GM19468 (cell line): ENCODE data around the gene OVOL2.
"Not testable (repeated sequence)": the region's sequence is repeated elsewhere in the genome, so short reads cannot be mapped to it uniquely, and the experiment has no call there.

Experiments used
- ATAC-seq: cut with Tn5 transposase; IDR thresholded peaks from one replicate; pipeline ENCODE4 v1.9.1; 2021; ENCODE audit warnings: mild to moderate bottlenecking, moderate library complexity, moderate number of reproducible peaks; ENCODE audit not compliant: unreplicated experiment; ENCODE audit errors: extremely low read depth

Gene OVOL2

GRCh38 chr20:18058661-18059467 lies 1.1 kb upstream of the OVOL2 start:
- ATAC-seq = no peak

- no peak for ATAC-seq
Measured at GRCh38 chr20:18057994-18058349, 256 bp upstream of the OVOL2 start.

GRCh38 chr20:18056174-18057100 lies 1.3 kb downstream of the OVOL2 start:
- no peak for ATAC-seq

GRCh38 chr20:18055261-18055660 lies 2.5 kb downstream of the OVOL2 start:
- no peak for ATAC-seq

GRCh38 chr20:18052856-18053255 lies 4.9 kb downstream of the OVOL2 start:
- no peak for ATAC-seq

- ATAC-seq = no peak
Measured at GRCh38 chr20:18050628-18051027, 7.1 kb downstream of the OVOL2 start.

GRCh38 chr20:18048176-18048575 lies 9.5 kb downstream of the OVOL2 start:
- no peak for ATAC-seq

GRCh38 chr20:18046535-18046934 lies 11.2 kb downstream of the OVOL2 start:
- ATAC-seq = no peak

GRCh38 chr20:18042229-18042628 lies 15.5 kb downstream of the OVOL2 start:
- ATAC-seq = no peak

GRCh38 chr20:18041462-18041861 lies 16.3 kb downstream of the OVOL2 start:
- no peak for ATAC-seq

GRCh38 chr20:18039063-18039462 lies 18.7 kb downstream of the OVOL2 start:
- no peak for ATAC-seq

GRCh38 chr20:18034039-18034438 lies 23.7 kb downstream of the OVOL2 start:
- ATAC-seq = no peak

GRCh38 chr20:18032977-18033892 lies 24.5 kb downstream of the OVOL2 start:
- no peak for ATAC-seq

GRCh38 chr20:18031888-18032509 lies 25.7 kb downstream of the OVOL2 start:
- ATAC-seq = no peak

GRCh38 chr20:18031050-18031449 lies 26.7 kb downstream of the OVOL2 start:
- no peak for ATAC-seq

GRCh38 chr20:18030020-18030419 lies 27.7 kb downstream of the OVOL2 start:
- no peak for ATAC-seq

GRCh38 chr20:18027011-18027410 lies 30.7 kb downstream of the OVOL2 start:
- ATAC-seq = not testable (repeated sequence)

GRCh38 chr20:18024606-18025127 lies 33.0 kb downstream of the OVOL2 start:
- ATAC-seq = no peak

GRCh38 chr20:18020931-18021330 lies 36.8 kb downstream of the OVOL2 start:
- no peak for ATAC-seq

GRCh38 chr20:18019068-18019467 lies 38.6 kb downstream of the OVOL2 start:
- ATAC-seq = no peak
